Measurements from ENCODE around the gene RNU5D-1.

The RNU5D-1 gene

DNA sequence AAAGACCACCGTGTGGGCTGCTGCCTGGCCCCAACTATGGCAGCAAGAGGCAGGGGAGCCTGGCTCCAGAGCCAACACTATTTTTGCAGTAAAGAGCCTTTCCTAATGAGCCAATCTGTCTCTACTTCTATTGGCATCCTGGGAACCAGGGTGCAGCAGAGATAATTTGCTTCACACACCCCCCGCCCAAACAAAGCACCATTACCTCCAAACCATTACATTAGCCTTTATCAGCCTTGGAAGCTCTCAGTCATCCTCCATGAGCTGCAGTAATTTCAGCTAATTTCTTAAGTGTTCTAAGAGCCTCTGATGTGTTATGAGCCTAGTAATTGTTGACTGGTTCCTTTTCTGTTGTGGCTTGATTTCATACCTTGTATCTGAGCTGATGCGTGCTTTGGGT is 34.9 kb downstream of the RNU5D-1 start:
- Mint-ChIP-seq H3K4me3 (no peak overlapping the region), H3K4me1 (peaks cover 55% of the 10 kb centered on the region), H3K9me3 (no peaks in the 10 kb centered on the region), H3K27ac (peak overlapping the region; percentile 93), H3K36me3 (no peaks in the 10 kb centered on the region), H3K27me3 (no peaks in the 10 kb centered on the region)
- no peak for ATAC-seq

DNA sequence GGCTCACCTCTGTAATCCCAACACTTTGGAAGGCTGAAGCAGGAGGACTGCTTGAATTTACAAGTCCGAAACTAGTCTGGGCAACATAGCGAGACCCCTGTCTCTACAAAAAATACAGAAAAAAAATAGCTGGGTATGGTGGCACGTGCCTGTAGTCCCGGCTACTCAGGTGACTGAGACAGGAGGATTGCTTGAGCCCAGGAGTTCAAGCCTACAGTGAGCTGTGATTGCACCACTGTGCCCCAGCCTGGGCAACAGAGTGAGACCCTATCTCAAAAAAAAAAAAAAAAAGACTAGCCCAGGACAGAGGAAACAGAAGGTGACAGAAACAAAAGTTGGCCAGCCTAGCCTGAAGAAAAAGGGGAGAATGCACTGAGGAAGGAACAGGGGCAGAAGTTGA is 35.3 kb downstream of the RNU5D-1 start:
- H3K27ac Mint-ChIP-seq, result peak overlapping the region; percentile 93
- no peaks in the 10 kb centered on the region for H3K36me3 Mint-ChIP-seq
- H3K4me3 Mint-ChIP-seq, result no peak overlapping the region
- no peaks in the 10 kb centered on the region for H3K9me3 Mint-ChIP-seq
- ATAC-seq, result no peak
- H3K4me1 Mint-ChIP-seq, result peaks cover 55% of the 10 kb centered on the region
- H3K27me3 Mint-ChIP-seq, result no peaks in the 10 kb centered on the region

DNA sequence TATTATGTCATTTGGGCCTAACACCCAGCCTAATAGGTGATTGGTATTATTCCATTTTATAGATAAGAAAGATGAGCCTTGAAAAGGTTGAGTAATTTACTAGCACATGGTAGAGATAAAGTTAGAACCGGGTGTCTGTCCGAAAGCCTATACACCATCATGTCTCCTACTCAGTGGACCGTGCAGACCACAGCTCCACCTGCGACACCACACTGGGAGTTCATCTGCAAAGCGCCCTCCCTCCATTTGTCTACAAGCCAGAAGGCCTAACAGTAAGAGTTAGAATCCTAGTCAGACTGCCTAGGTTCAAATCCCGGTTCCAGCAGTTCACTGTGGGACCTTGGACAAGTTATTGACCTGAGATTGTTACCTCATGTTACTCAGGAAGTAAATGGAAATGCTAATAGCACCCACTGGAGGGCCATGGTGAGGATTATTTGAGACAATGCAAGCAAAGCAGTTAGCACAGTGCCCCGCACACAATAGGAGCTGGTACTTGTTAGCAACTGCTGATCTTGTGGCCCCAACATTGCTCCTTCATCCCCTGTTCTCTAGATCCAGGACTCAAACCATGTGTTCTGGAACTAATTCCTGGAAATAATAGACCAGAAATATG is 36.0 kb downstream of the RNU5D-1 start:
- Mint-ChIP-seq H3K9me3 (no peaks in the 10 kb centered on the region), H3K36me3 (no peaks in the 10 kb centered on the region), H3K27ac (peak overlapping the region; percentile 59), H3K27me3 (no peaks in the 10 kb centered on the region), H3K4me1 (peaks cover 55% of the 10 kb centered on the region), H3K4me3 (no peak overlapping the region)
- peak; percentile 82 for ATAC-seq

DNA sequence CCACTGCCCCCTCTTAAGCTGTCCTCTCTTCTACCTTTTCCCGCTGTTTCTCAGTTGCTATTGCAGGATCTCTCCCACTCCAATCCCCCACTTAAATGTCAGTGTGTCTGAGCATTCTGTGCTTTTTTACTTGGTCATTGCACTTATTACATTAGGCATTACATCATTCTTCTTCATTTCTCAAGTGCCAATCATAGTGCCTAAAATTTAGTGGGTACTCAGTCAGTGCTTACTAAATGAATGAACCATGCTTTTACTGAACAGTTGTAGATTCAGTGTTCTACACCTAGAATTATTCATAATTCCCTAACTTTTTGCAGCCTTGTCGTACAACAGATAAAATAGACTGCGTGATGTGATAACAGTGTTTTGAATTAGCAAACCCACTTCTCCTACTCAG is 37.1 kb downstream of the RNU5D-1 start:
- no peak for ATAC-seq
- H3K27me3 Mint-ChIP-seq, result no peaks in the 10 kb centered on the region
- peak overlapping the region; percentile 31 for H3K27ac Mint-ChIP-seq

DNA sequence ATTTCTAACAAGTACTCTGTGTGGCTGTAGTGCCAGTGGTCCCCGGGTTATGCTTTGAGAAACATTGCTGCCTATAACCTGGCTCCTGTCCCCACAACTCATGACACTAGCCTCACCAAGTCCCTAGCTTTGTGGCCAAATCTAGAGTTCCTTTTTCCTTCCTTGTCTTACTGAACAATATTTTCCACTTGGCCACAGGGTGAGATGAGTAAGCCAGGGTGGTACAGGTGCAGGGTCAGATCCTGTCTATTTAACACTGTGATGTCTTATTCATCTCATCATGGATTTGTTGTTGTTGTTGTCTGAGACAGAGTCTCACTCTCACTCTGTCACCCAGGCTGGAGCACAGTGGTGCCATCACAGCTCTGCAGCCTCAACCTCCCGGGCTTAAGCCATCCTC is 37.8 kb downstream of the RNU5D-1 start:
- Mint-ChIP-seq H3K4me3 (no peak overlapping the region), H3K27me3 (no peaks in the 10 kb centered on the region), H3K36me3 (no peaks in the 10 kb centered on the region), H3K27ac (peak overlapping the region; percentile 31), H3K4me1 (peaks cover 50% of the 10 kb centered on the region), H3K9me3 (no peaks in the 10 kb centered on the region)
- peak; percentile 83 for ATAC-seq

More for the DNA sequence above, 37.1 kb downstream of the RNU5D-1 start:
- H3K36me3 Mint-ChIP-seq, result no peaks in the 10 kb centered on the region
- peaks cover 55% of the 10 kb centered on the region for H3K4me1 Mint-ChIP-seq
- no peaks in the 10 kb centered on the region for H3K9me3 Mint-ChIP-seq
- no peak overlapping the region for H3K4me3 Mint-ChIP-seq

DNA sequence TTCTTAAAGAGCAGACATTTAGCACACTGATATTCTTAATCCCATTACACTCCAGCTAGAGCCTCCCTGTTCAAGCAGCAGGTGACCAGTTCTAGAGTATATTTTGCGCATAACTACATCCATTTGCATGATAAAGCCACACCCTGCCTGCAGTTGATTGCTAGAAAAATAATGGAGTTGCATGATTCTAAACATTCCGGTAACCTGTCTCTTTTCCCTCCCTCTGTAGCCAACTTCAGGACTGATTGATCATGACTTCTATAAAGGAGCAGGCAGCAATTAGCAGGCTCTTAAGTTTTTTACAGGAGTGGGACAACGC is 41.6 kb downstream of the RNU5D-1 start:
- no peak for ATAC-seq
- H3K4me1 Mint-ChIP-seq, result peaks cover 21% of the 10 kb centered on the region
- H3K4me3 Mint-ChIP-seq, result no peak overlapping the region
- no peaks in the 10 kb centered on the region for H3K9me3 Mint-ChIP-seq
- H3K36me3 Mint-ChIP-seq, result no peaks in the 10 kb centered on the region
- no peaks in the 10 kb centered on the region for H3K27me3 Mint-ChIP-seq
- no peak overlapping the region for H3K27ac Mint-ChIP-seq

DNA sequence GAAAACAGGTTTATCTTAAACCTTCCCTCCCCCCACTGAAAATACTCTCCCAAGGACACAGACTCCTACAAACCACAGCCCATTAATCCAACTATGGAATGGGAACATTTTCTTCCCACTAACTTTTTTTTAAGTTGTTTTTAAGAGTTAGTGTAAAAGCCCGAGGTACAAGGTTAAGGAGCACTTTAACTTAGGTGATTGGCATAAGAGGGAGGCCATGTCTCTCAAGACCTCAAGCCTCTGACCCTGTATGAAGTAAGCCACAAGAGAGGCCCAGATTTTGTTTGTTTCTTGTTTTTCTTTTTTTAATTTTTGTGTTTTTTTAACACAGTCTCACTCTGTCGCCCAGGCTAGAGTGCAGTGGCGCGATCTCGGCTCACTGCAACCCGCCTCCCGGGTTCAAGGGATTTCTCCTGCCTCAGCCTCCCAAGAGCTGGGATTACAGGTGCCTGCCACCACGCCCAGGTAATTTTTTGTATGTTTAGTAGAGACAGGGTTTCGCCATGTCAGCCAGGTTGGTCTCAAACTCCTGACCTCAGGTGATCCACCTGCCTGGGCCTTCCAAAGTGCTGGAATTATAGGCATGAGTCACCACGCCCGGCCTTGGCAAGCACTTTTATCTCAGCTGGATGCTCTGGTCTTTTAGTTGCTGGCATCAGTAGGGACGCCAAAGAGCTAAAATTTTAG is 42.1 kb downstream of the RNU5D-1 start:
- Mint-ChIP-seq H3K9me3 (no peaks in the 10 kb centered on the region), H3K27ac (no peak overlapping the region), H3K4me3 (no peak overlapping the region), H3K27me3 (no peaks in the 10 kb centered on the region), H3K36me3 (no peaks in the 10 kb centered on the region), H3K4me1 (peaks cover 24% of the 10 kb centered on the region)
- no peak for ATAC-seq

DNA sequence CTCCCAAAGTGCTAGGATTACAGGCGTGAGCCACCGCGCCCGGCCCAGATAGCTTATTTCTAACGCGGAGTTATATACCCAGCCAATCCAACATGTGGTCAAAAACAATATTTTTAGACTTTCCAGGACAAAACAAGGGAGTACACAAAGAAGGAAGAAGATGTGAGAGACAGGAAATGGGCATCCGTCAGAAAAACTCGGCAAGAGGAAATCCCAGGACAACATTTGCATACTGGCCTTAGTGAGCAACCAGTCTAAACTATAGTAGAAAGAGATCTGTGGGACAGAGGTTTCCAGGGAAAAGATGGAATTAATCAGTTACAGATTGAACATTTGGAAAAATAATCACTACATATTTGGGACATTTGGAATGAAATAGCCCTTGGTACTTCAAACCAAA is 45.1 kb downstream of the RNU5D-1 start:
- ATAC-seq, result no peak
- Mint-ChIP-seq H3K4me1 (peaks cover 17% of the 10 kb centered on the region), H3K4me3 (no peak overlapping the region), H3K27me3 (no peaks in the 10 kb centered on the region), H3K27ac (no peak overlapping the region), H3K36me3 (no peaks in the 10 kb centered on the region), H3K9me3 (no peaks in the 10 kb centered on the region)

DNA sequence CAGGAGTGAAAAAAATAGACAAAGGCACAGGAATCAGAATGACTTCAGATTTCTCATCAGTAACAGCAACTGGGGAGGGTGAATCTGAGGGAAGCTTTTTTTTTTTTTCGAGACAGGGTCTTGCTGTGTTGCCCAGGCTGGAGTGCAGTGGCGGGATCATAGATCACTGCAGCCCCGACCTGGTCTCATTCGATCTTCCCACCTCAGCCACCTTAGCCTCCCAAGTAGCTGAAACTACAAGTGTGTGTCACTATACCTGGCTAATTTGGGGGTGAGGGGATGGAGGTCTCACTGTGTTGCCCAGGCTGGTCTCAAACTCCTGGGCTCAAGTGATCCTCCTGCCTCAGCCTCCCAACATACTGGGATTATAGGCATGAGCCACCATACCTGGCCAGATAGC is 45.8 kb downstream of the RNU5D-1 start:
- H3K4me1 Mint-ChIP-seq, result peaks cover 17% of the 10 kb centered on the region
- ATAC-seq, result no peak
- H3K27ac Mint-ChIP-seq, result peak overlapping the region; percentile 85
- H3K9me3 Mint-ChIP-seq, result no peaks in the 10 kb centered on the region
- no peak overlapping the region for H3K4me3 Mint-ChIP-seq
- H3K27me3 Mint-ChIP-seq, result no peaks in the 10 kb centered on the region
- H3K36me3 Mint-ChIP-seq, result no peaks in the 10 kb centered on the region

DNA sequence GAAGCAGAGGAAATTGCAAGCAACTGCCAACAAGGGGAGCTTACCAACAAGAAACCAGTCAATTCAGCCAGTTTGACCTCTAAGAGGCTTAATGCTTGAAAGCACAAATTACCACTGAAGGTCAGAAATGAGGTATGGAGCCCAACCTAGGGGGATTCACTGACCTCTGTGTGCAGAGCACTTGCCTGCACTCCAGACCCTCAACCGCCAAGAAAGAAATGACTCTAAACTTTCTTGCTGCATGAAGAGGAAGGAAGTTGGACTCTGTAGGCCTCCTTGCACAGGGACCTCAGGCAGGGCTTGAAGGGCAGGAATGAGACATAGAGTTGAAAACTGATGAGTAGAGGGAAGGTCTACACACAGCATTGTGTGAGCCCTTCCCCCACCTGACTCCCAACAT is 46.4 kb downstream of the RNU5D-1 start:
- H3K36me3 Mint-ChIP-seq, result peaks cover 5% of the 10 kb centered on the region
- H3K27ac Mint-ChIP-seq, result peak overlapping the region; percentile 85
- no peak overlapping the region for H3K4me3 Mint-ChIP-seq
- H3K9me3 Mint-ChIP-seq, result no peaks in the 10 kb centered on the region
- ATAC-seq, result peak; percentile 98
- no peaks in the 10 kb centered on the region for H3K27me3 Mint-ChIP-seq
- H3K4me1 Mint-ChIP-seq, result peaks cover 17% of the 10 kb centered on the region

DNA sequence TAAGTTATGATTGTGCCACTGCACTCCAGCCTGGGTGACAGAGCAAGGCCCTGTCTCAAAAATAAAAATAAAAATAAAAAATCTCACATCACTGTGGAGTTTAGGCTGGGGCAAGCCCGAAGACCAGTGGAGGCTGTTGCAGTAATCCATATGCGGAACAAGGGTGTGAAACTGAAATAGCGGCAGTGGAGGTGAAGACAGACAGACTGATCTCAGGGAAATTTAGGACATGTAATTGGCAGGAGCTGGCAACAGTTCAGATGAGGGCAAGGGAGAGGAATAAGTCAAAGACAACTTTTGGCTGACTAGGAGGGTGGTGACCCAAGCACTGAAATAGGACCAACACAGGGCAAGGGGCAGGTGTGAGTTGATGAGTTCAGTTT is 48.1 kb downstream of the RNU5D-1 start:
- Mint-ChIP-seq H3K4me1 (peaks cover 17% of the 10 kb centered on the region), H3K9me3 (no peaks in the 10 kb centered on the region), H3K27ac (peak overlapping the region; percentile 85), H3K4me3 (no peak overlapping the region), H3K36me3 (peaks cover 5% of the 10 kb centered on the region), H3K27me3 (no peaks in the 10 kb centered on the region)
- ATAC-seq, result no peak

DNA sequence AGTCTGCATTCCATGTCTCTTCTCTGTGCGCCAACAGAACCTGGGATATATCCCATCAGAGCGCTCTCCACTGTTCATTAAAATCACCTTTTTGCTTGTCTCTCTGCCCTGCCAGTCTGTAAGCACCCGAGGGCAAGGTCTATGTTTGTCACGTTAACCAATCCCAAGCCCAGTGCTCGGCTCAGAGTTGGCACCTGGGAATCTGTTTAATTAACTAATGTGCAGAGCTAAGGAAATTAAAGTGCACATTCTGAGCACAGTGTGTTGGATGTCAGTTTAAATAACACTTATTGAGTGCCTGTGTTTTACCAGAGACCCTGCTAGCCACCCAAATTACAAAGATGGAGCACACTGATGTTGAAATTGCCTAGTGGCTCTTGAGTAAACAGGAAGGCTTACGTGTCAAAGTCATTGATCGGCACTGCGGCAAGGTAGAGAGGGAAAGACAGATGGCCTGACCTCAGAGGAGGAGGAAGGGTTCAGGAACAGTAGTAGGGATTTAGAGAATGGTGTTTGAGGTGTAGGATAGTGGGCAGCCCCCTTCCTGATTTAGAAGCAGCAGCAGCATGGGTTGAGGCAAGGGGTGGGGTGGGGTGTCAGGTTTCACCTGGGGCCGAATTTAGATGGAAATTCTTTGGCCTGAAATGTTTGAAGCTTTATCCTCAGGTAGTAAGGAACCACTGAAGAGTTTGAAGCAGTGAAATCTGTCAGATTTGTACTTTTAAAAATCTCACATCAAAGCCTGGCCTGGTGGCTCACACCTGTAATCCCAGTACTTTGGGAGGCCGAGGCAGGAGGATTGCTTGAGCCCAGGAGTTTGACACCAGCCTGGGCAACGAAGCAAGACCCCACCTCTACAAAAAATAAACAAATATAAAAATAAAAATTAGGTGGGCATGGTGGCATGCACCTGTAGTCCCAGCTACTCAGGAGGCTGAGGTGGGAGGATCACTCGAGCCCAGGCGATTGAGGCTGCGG is 48.8 kb downstream of the RNU5D-1 start:
- ATAC-seq, result no peak
- H3K4me3 Mint-ChIP-seq, result no peak overlapping the region
- H3K4me1 Mint-ChIP-seq, result peaks cover 17% of the 10 kb centered on the region
- H3K27me3 Mint-ChIP-seq, result no peaks in the 10 kb centered on the region
- no peaks in the 10 kb centered on the region for H3K9me3 Mint-ChIP-seq
- H3K36me3 Mint-ChIP-seq, result peaks cover 5% of the 10 kb centered on the region
- no peak overlapping the region for H3K27ac Mint-ChIP-seq

Measured in stimulated activated memory B cell treated with anti-CD40 and anti-IgM and Interleukin-4, amounts not matched to agents 10 μg/mL and 1 μg/mL and 100 μg/mL, for 72 hours (primary cell).